GM12875 (cell line): ENCODE results near the gene ATP5PO.

ENCODE experiments used
- H3K4me3 ChIP-seq: one replicate; pipeline ENCODE4 v1.5.1; 2011; ENCODE audit warnings: low read depth, low read length, control low read depth
- CTCF ChIP-seq: IDR thresholded peaks from 2 replicates; pipeline ENCODE4 v1.5.1; 2011; ENCODE audit warnings: low read depth, mild to moderate bottlenecking, control low read depth, inconsistent platforms, low read length, moderate library complexity, borderline replicate concordance; ENCODE audit not compliant: insufficient read depth

The ATP5PO gene

GRCh38 chr21:33951276-33952178, 35.9 kb upstream of the ATP5PO start:
- no peak overlapping the region for H3K4me3 ChIP-seq
- TF ChIP-seq CTCF: no peak

DNA sequence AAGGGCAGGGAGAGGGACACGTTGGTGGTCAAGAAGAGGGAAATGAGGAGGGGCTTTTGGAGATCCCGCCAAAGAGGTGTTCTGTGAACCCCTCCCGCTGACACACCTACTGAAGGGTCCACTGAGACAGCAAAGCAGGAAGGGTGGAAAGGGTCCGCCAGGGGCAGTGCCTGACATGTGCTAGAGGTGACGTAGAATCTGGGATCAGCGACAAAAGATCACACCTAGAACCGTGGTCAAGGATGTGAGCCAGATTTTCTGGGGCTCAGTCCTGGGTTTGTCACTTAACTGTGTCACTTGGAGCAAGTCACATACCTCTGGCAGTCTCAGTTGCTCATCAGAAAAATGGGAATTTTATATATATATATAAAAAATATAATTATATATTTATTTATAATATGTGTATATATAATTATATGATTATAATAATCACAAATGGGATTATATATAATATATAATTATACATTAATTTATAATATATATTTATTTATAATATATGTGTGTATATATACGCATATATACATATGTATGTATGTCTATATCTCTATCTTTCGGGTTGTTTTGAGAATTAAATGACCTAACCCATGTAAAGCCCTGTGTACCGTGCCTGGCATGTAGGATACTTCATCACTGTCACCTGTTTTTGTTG, 35.0 kb upstream of the ATP5PO start:
- TF ChIP-seq CTCF: no peak
- no peak overlapping the region for H3K4me3 ChIP-seq

GRCh38 chr21:33949516-33950430, 34.2 kb upstream of the ATP5PO start:
- TF ChIP-seq CTCF: no peak
- H3K4me3 ChIP-seq: no peak overlapping the region

DNA sequence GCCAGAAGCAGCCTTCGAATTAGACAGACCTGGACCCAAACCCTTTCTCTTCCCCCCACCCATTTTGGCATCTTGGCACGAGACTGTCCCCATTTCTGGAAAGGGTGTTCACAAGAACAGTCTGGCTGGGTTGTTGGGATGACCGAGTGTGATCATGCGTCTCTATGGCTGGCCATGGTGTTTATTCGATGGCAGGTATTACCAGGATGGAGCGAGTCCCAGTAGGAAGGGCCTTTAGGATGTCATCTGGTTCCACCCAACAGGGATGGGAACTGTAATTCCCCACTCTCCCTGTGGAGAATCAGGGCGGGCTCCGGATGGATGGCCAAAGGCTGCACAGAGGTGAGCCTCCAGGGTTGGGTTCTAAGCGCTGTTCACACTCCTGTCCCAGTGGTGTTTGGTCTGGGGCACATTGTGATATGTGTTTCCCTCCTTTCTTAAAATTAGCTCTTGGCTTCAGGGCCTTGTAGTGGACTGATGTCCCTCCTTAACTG, 33.4 kb upstream of the ATP5PO start:
- H3K4me3 ChIP-seq: no peak overlapping the region
- TF ChIP-seq CTCF: no peak

DNA sequence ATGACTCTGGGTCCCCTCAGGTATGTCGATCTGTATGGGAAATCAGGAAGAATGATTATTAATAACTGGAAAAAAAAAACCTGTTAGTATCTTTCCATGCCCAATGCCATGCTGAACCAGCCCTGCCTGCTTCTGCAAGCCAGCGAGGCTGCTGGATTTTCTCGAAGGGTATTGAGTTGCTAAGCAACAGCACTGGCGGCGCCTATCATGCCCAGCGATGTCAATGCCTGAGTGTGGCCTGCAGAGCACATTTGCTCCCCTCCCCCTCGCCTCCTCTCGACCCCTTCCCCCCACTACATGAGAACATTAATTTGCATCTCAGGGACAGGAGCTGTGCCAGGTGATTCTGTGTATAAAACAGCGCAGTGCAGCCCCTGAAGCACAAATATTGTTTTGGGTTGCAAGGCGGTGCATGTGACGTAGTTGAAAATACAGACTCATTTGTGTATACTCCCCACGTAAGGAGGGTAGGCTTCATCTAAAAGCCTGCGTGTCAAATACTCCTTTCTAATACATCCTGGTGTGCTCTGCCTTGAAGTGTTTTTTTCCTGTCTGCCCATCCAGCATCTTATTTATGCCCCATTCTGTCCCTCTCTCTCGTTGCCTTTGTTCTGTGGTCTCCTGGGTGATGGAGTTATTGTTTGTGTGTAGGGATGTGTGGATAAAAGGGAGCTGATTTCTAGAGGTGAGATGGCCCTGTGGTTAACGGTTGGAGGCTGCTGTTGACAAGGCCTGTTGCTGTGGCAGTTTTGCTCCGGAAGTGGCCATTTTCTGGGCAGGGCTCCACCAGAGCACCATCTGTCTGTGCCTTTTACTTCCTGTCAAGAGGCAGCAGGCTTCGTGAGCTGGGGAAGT, 32.7 kb upstream of the ATP5PO start:
- no peak overlapping the region for H3K4me3 ChIP-seq
- no peak for TF ChIP-seq CTCF

- no peak overlapping the region for H3K4me3 ChIP-seq
- no peak for TF ChIP-seq CTCF
These were observed 32.0 kb upstream of the ATP5PO start for GRCh38 chr21:33947451-33948095.
